NT2/D1 (cell line): Measurements from ENCODE around the gene IFT57.

Source experiments
- DNase-seq: peaks from one replicate; pipeline ENCODE4 v3.0.0-alpha.2; 2011; ENCODE audit warnings: low read depth, low spot score
- H3K27me3 ChIP-seq: 2 replicates; pipeline ENCODE4 v1.6.0; 2011; ENCODE audit warnings: mild to moderate bottlenecking; ENCODE audit not compliant: insufficient read length, insufficient read depth
- H3K36me3 ChIP-seq: 2 replicates; pipeline ENCODE4 v1.6.1; 2011; ENCODE audit warnings: mild to moderate bottlenecking, low read length, mixed read lengths; ENCODE audit not compliant: insufficient read depth, insufficient read length
- H3K4me1 ChIP-seq: 2 replicates; pipeline ENCODE4 v1.5.1; 2011; ENCODE audit not compliant: insufficient read depth, insufficient read length
- H3K4me3 ChIP-seq: 2 replicates; pipeline ENCODE4 v1.5.1; 2011; ENCODE audit warnings: low read depth; ENCODE audit not compliant: insufficient read length
- H3K9ac ChIP-seq: 2 replicates; pipeline ENCODE4 v1.6.0; 2011; ENCODE audit warnings: low read depth; ENCODE audit not compliant: insufficient read length
- H3K9me3 ChIP-seq: 2 replicates; pipeline ENCODE4 v1.5.1; 2011; ENCODE audit warnings: mild to moderate bottlenecking, low read length; ENCODE audit not compliant: insufficient read depth
- SUZ12 ChIP-seq: IDR thresholded peaks from 2 replicates; pipeline ENCODE4 v1.6.1; 2011; ENCODE audit not compliant: insufficient read length, insufficient read depth; ENCODE audit errors: extremely low read depth
- YY1 ChIP-seq: IDR thresholded peaks from 2 replicates; pipeline ENCODE4 v1.6.1; 2011; ENCODE audit not compliant: insufficient read length, insufficient read depth
- ZNF274 ChIP-seq: IDR thresholded peaks from 2 replicates; pipeline ENCODE4 v1.6.1; 2011; ENCODE audit warnings: mild to moderate bottlenecking, low read depth, low read length

IFT57 gene

DNA sequence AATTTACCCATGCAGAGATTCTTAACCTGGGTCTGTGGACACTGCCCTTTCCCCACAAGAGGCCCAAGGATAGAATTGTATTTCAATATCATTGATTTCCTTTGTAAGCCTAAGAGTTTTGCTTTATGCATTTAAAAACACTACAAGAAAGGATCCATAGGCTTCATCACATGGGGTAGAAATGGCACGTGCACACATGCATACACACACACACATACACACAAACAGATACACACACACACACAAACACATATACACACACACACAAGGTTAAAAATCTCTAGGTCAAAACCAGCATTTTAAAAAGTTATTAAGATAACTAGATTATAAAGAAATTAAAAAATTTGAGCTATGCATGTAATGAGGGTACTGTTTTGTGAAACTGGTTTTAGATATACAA is 95.9 kb downstream of the IFT57 start:
- Histone ChIP-seq H3K4me1 (no peaks in the 10 kb centered on the region), H3K4me3 (no peak overlapping the region), H3K36me3 (no peaks in the 10 kb centered on the region), H3K9ac (no peak overlapping the region), H3K9me3 (no peaks in the 10 kb centered on the region), H3K27me3 (no peaks in the 10 kb centered on the region)
- TF ChIP-seq SUZ12 (no peak), ZNF274 (no peak), YY1 (no peak)
- no peak for DNase-seq

- H3K27me3 ChIP-seq: no peaks in the 10 kb centered on the region
- no peak for DNase-seq
- H3K36me3 ChIP-seq: no peaks in the 10 kb centered on the region
- H3K9me3 ChIP-seq: no peaks in the 10 kb centered on the region
- no peak overlapping the region for H3K9ac ChIP-seq
- TF ChIP-seq SUZ12: no peak
- TF ChIP-seq ZNF274: no peak
- no peak for TF ChIP-seq YY1
- no peaks in the 10 kb centered on the region for H3K4me1 ChIP-seq
- H3K4me3 ChIP-seq: no peak overlapping the region
Measured at GRCh38 chr3:108125550-108126071, 96.6 kb downstream of the IFT57 start.

DNA sequence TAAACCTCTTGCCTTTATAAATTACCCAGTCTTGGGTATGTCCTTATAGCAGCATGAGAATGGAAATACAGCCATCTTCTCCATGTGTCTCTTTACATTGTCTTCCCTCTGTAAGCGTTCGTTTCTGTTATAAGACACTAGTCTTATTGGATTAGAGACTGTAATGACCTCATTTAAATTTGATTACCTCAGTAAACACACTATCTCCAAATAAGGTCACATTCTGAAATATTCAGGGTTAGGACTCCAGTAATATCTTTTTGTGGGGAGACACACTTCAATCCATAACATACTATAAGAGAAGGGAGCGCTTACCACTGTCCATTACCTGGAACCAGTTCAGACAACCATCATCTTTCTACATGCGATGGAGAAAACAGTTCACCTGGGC is 97.1 kb downstream of the IFT57 start:
- H3K27me3 ChIP-seq: no peaks in the 10 kb centered on the region
- no peaks in the 10 kb centered on the region for H3K9me3 ChIP-seq
- DNase-seq: no peak
- no peaks in the 10 kb centered on the region for H3K36me3 ChIP-seq
- no peak overlapping the region for H3K9ac ChIP-seq
- TF ChIP-seq YY1: no peak
- no peak for TF ChIP-seq ZNF274
- no peak for TF ChIP-seq SUZ12
- H3K4me3 ChIP-seq: no peak overlapping the region
- no peaks in the 10 kb centered on the region for H3K4me1 ChIP-seq

GRCh38 chr3:108124337-108125152 is 97.7 kb downstream of the IFT57 start:
- Histone ChIP-seq H3K4me3 (no peak overlapping the region), H3K4me1 (no peaks in the 10 kb centered on the region), H3K36me3 (no peaks in the 10 kb centered on the region), H3K9ac (no peak overlapping the region), H3K9me3 (no peaks in the 10 kb centered on the region), H3K27me3 (no peaks in the 10 kb centered on the region)
- DNase-seq: peak; percentile 15
- TF ChIP-seq YY1 (no peak), ZNF274 (no peak)

DNA sequence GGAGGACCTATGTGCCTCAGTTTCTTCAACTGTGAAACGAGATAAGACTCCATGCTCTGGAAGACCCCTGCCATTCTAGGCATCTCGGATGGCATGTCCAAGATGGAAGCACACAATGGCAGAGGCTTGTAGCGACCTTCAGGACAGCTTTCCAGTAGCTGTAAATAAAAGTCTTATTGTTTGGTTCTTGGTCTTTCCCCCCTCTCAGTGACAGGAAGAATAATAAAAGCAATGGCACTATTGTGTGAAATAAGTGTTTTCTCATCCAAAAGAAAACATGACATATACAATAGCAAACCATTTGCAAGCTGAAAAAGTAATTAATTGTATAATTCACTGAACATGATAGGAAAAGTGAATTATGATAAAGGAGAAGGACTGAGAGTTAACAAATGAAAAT is 98.9 kb downstream of the IFT57 start:
- Histone ChIP-seq H3K36me3 (no peaks in the 10 kb centered on the region), H3K9ac (no peak overlapping the region), H3K4me1 (no peaks in the 10 kb centered on the region), H3K9me3 (no peaks in the 10 kb centered on the region), H3K27me3 (no peaks in the 10 kb centered on the region), H3K4me3 (no peak overlapping the region)
- TF ChIP-seq YY1: no peak
- no peak for TF ChIP-seq SUZ12
- TF ChIP-seq ZNF274: no peak
- no peak for DNase-seq

GRCh38 chr3:108122276-108122675 is 99.9 kb downstream of the IFT57 start:
- no peaks in the 10 kb centered on the region for H3K9me3 ChIP-seq
- TF ChIP-seq ZNF274 (no peak), SUZ12 (no peak), YY1 (no peak)
- H3K4me3 ChIP-seq: no peak overlapping the region

DNA sequence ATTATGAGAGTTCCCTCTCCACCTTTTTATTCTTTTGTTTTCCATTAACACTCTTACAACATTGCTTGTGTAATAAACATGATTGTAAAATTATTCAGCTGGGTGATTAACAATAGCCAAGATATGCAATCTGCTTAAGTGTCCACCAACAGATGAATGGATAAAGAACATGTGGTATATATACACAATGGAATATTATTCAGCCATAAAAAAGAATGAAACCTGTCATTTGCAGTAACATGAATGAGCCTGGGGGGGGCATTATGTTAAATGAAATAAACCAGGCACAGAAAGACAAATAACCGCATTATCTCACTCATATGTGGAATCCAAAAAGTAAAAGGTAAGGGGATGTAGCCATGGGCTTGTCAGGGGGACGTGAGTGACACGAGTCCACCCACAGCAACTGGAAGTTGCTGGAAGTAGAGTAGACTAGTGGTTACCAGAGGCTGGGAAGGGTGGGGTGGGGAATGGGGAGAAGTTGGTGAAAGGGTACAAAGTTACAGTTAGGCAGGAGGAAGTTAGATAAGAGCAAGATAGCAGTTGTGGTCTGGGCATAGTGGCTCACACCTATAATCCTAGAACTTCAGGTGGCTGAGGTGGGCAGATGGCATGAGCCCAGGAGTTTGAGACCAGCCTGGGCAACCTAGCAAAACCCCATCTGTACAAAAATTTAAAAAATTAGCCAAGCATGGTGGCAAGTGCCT is 102.7 kb downstream of the IFT57 start:
- Histone ChIP-seq H3K9ac (no peak overlapping the region), H3K4me3 (no peak overlapping the region)
- DNase-seq: no peak

More at GRCh38 chr3:108122276-108122675, 99.9 kb downstream of the IFT57 start:
- Histone ChIP-seq H3K36me3 (no peaks in the 10 kb centered on the region), H3K27me3 (no peaks in the 10 kb centered on the region), H3K4me1 (no peaks in the 10 kb centered on the region), H3K9ac (no peak overlapping the region)
- no peak for DNase-seq

More for the DNA sequence above, 102.7 kb downstream of the IFT57 start:
- TF ChIP-seq ZNF274 (no peak), SUZ12 (no peak), YY1 (no peak)
- H3K36me3 ChIP-seq: no peaks in the 10 kb centered on the region
- H3K9me3 ChIP-seq: no peaks in the 10 kb centered on the region
- H3K4me1 ChIP-seq: no peaks in the 10 kb centered on the region
- no peaks in the 10 kb centered on the region for H3K27me3 ChIP-seq
